ENCODE data around the gene KNOP1.

Gene KNOP1, protein sequence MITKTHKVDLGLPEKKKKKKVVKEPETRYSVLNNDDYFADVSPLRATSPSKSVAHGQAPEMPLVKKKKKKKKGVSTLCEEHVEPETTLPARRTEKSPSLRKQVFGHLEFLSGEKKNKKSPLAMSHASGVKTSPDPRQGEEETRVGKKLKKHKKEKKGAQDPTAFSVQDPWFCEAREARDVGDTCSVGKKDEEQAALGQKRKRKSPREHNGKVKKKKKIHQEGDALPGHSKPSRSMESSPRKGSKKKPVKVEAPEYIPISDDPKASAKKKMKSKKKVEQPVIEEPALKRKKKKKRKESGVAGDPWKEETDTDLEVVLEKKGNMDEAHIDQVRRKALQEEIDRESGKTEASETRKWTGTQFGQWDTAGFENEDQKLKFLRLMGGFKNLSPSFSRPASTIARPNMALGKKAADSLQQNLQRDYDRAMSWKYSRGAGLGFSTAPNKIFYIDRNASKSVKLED

DNA sequence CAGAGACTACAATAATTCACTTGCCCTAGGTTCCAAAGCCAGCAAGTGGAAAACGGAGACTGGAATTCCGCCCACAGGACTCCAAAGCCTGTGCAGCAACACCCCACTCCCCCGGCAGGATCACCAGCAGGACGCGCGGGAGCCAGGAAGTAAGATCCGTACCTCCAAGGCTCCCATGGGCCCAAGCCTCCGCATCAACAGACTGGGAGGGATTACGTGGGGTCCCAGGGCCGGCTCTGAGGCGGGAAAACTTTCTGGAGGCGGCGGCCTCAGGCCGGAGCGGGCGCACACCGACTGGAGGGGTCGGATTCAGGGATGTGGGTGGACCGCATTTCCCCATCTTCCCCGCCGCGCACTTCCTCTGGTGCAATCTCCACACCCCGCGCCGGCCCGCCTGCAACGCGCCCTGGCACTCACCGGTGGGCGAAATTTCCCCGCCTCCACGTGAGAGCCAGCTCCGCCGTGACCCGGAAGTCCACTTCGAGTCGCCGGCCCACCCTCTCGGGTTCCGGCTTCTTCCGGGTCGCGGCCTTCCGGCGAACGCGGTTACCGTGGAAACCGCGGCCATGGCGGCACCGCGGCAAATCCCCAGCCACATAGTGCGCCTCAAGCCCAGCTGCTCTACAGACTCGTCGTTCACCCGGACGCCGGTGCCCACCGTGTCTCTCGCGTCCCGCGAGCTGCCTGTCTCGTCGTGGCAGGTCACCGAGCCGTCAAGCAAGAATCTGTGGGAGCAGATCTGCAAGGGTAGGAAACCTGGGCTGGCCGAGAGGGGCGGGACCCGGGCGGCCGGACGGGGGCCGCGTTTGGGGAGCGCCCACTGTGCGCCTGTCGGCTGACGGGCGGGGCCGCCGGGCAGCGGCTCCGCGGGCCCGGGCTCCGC, at the start of gene KNOP1, which contains the start of gene IQCK:
Gene KNOP1 (minus strand): TSS at position 487 of the 883 bp plus-strand sequence. CDS start 3,192 bp downstream, outside the sequence.
Gene IQCK (plus strand): TSS at position 531 of the 883 bp plus-strand sequence. CDS start 36 bp downstream, at position 567.
- DNase-seq = peak; percentile 88

DNA sequence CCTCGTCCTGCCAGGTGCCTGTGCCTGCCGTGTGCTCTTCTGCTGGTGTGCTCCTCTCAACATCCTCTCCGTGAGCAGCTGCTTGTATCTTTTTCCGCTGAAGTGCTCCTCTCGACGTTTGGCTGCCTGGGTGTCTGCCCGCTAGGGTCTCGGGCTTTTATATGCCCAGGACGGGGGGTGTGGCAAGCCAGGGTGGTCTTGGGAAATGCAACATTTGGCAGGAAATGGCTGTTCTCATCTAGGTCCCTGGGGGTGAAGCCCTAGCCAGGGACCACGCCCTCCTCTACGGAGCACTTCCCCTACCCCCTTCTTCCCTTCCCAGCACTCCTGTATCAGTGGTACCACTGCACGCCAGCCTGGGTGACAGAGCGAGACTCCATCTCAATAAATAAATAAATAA, 49.5 kb upstream of the KNOP1 start:
- DNase-seq = no peak

DNA sequence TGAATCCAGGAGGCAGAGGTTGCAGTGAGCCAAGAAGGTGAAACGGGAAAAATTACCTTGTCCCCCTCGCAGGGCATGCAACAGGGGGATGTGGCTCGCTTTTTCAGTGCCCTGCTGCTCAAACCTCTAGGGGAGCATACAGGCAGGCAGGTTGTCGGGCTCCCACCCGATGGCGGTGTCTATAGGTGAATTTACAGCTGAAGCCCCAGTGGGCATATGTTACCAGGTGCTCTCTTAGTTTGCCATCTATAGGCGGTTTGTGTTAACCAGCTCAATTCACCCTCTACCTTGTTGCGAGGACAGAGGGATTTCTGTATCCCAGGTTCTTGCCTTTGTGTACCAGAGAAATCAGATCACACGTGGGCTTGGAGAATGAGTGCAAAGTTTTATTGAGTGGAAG, 49.0 kb upstream of the KNOP1 start:
- no peak for DNase-seq

DNA sequence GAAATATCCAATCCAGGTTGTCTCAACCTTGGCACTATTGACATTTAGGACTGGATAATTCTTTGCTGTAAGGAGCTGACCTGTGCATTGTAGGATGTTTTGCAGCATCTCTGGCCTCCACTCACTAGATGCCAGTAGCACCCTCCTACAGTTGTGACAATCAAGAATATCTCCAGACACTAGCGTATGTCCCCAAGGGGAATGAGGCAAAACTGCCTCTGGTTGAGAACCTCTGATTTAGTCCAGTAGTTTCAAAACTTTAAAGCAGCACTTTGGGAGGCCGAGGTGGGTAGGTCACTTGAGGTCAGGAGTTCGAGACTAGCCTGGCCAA, 48.5 kb upstream of the KNOP1 start:
- no peak for DNase-seq

DNA sequence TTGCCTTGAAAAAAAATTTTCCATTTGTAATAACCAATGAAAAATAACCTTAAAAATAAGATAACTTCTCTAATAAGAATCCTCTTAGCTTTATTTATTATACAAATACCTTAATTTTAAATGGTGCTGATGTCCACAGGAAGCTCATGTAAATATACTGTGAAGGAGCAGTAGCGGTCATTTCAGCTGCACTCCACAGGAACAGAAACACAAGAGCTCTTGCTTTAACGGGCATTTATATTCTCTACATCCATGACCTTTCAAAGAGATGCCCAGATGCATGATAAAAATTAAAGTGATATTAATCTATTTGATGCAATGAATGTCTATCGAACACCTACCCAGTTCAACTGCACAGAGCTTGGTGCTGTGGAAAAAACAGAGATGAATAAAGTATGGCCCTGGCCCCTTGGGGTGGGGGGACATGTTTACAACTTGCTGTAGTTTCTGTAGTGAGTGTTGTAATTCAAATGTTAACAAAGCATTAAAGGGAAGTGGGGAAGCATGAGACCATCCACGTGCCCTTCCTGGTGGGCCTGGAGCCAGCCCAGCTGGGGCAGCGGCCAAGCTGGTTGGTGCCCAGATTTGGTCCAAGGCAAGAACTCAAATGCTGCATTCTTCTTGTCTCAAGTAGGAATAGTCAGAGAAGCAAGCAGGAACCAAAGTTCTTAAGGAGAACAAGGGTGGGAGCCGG, 48.0 kb upstream of the KNOP1 start:
- DNase-seq = no peak

DNA sequence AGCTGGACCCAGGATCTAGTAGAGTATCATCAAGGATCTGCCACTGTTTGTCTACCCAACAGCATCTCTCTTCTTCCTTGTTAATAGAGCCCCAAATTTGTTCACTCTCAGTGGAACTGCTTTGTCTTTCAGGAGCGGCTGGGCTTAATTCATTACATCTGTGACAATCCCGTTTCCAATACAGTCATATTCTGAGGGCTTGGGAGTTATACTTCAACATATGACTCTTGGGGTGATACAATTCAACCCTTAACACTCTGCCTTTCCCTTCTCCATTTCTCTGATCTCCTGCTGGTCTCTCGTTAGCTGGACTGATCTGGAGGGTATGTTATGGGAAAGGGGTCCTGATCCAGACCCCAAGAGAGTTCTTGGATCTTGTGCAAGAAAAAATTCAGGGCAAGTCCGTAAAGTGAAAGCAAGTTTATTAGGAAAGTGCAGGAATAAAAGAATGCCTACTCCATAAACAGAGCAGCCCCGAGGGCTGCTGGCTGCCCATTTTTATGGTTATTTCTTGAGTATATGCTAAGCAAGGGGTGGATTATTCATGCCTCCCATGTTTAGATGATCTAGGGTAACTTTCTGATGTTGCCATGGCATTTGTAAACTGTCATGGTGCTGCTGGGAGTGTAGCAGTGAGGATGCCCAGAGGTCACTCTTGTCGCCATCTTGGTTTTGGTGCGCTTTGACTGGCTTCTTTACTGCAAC, 42.5 kb upstream of the KNOP1 start:
- DNase-seq = no peak

DNA sequence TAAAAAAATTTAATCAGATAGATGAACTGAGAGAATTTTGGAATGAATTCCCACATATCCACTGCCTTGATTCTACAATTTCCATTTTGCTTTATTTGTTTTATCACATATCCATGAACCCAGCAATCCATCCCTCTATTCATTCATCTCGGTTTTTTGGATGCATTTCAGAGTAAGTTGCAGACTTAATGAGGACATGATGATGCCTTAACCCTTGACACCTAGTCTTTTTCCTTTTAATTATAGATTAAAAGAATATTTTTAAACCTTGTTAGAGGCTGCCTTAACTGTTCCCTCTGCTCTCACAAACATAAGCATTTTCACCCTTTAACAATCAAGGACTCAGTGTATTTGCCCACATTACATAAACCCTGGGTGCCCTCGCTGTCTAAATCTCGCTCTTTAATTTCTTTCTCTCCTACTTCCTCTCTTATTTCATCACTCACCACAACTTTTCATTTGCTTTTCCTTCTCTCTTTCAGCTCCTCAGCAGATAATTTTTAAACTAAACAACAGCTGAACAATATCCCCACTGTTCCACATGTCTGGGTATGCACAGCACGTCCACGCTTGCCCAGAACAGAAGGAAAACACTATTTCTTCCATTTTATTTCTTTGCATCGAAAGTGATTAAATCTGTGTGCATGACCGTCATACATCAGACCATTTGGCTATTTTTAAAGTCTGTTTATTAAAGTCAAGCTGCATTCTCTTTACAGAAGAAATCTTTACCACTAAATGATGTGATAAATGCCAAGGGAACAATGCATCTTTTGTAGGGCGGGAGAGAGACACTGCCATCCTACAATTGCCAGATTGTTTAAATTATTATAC, 40.0 kb upstream of the KNOP1 start:
- no peak for DNase-seq

DNA sequence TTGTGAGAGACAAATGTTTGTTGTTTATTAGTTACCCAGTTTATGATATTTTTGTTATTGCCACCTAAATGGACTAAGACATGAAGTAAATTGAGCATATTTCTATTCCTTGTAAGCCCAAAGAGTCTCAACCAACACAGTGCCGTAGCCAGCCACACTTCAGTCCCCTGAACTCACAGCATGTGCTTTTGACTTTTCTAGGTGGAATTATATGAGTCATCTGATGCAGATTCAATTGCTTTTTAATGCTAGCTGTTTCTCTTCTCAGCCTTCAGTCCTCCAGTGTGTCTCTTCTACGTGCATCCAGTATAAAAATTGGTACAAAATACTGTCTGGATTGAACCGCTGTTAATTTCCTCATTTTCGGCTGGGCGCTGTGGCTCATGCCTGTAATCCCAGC, 39.0 kb upstream of the KNOP1 start:
- no peak for DNase-seq

DNA sequence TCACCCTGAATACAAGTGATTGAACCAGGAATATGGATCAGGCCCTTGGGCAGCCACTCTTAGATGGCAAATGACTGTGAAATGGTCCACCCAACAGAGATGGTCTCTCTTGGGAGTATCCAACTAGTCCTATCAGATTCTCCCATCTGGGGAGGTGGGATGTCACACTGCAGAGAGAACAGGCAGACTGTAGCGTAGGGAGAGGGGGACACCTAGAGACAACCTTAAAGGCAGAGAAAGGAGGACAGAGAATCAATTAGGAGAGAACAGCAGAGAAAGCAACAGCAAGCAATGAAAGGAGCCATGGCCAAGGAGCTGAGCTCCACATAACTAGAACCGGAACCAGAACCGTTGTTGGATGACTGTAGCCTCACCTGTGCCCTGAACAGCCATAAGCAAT, 37.2 kb upstream of the KNOP1 start:
- DNase-seq = no peak

DNA sequence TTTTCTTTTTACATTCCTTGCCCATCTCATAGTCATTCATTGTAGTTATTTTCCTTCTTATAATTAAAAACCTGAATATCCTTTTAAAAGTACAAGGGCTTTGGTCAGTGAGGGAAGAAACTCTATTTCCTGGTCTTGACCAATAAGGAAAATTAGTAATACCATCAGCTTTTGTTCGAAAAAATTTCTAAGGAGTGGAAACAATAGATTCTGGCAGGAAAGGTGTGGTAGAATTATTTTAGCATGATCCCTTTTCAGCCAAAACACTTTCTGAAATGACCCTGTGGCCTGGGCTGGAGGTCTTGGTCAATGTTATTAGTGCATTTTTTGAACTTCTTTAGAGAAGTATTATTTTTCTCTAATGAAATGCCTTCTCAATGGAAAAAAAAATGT, 36.6 kb upstream of the KNOP1 start:
- no peak for DNase-seq

DNA sequence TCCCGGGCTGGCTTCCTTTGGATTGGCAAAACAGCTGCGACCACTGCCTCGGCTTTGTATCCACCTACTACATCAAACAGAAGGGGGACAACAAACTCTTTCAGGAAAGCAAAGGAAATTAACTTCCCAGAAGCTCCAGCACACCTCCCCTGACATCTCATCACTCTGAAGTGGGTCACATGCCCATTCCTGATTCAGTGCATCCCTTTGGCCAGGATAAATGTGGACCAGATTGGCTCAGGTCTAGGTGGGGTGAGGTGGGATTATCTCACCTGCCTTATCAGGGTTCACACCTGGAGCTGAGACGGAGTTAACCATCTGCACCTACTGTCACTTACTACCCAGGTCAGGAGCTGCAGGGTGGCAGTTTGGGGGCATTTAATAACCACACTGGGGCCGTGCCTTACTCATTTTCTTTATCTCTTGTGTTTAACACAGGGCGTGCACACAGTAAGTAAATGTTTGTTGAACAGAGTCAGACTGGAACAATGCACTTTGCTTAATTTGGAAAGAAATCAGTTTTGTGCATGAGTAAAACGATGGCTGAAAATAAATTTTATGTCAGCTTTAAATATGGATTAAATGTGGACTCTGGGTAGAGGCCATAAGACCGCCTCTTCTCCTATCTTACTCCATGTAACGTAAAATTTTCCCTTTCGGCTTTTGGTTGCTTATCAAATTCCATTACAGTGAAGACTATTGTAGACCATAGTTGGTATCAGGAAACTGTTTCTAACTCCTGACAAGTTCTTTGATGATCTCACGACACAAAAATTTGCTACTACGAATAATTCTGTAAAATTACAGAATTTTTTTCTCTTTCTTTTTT, 36.0 kb upstream of the KNOP1 start:
- no peak for DNase-seq

DNA sequence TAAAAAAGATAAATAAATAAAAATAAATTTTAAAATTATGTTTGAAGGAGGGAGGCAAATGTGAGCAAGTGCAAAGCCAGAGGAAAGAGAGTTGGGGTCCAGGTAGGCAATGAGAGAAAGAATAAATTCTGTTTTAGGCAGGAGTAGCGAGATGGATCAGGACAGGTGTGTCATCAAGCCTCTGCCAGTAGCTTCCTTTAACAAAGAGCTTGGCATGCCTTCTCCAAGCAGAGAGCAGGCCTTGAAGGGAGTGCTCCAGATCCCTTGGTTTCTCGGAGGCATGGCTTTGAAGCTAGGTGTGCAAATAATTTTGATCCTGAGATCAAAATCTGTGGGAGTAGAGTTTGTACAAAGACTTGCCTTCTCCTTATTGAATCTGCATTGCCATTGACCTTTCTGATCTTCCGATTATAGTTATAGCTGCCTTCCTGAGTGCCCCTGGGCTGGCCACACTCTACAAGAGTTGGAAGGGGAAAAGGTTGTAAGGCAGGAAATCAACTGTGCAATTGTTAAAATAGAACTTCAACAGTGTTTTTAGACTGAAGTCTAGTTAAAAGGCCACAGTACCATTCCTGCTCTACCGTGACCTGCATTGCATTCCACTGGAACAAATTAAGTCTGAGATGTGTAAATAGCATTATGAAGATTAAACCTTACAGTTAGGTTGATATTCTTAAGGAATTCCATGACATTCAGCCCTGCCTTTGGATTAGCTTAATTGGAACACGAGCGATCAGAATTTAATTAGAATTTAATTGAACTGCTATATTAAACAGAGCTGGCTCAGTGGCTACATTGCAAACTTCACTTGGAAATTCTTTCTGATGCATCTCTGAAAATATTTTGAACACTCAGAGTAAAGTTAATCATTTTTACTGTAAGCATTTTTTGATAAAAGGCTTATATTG, 33.7 kb upstream of the KNOP1 start:
- no peak for DNase-seq

DNA sequence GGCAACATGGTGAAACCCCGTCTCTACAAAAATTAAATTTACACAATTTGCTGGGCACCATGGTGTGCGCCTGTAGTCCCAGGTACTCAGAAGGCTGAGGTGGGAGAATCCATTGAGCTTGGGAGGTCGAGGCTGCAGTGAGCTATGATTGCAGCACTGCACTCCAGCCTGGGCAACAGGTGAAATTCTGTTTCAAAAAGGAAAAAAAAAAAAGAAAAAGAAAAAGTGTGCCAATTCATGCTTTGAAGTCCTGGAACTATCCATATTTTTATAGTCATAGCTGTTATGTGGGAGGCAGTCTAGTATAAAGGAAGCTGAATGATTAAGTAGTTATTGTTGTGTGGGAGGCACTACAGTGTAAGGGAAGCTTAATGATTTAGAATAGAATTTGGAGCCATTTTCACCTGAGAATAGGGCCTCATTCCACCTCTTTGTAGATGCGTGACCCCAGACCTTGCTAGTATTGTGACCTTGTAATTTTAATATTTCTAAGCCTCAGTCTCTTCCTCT, 31.6 kb upstream of the KNOP1 start:
- DNase-seq = no peak

DNA sequence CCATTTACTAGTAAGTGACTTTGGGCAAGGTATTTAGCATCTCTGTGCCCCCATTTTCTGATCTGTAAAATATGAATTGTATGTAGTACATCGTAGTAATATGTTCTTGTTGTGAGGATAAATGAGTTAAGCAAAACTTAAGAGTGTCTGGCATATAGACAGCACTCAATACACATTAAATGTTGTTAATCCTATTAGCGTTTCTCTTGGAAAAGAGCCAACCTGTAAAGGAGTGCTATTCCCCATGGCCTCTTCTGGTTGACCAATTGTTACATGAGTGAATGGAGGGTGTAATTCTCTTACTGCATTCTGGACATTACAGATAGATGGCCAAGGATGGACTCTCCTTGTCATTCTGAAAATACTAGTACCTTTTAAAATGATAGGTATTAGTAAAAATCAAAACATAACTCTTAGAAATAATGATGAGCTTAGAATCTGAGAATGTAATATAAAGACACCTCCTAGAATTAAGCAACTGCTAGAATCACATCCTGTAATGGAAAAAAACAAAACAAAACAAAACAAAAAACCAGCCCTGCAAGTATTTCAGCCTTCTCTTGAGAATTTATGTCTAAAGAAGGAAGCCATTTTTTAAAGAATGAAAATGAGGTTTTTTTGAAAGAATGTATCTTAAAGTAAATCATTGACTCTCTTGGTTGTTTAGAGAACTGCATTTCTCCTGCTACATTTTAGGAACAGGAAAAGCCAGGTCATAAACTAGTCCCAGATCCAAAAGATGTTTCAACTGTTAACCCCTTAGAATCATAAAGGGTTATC, 30.6 kb upstream of the KNOP1 start:
- DNase-seq = no peak

DNA sequence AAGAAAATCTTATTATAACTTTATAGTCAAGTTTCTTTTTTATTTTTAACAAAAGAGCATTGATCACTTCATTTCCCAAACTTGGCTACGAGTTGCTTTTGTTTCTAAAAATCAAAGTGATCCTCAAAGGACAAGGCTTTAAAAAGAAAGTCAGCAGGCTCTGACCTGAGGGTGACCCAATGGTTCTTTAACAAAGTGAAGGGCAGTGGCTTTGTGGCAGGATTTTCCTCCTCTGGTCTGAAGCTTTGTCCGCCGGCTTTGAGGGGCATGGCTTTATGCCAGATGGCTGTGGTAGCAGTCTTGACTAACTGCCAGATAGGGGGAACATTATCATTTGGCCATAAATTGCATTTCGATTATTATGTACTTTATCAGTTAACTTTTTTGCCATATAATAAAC, 28.5 kb upstream of the KNOP1 start:
- DNase-seq = no peak

DNA sequence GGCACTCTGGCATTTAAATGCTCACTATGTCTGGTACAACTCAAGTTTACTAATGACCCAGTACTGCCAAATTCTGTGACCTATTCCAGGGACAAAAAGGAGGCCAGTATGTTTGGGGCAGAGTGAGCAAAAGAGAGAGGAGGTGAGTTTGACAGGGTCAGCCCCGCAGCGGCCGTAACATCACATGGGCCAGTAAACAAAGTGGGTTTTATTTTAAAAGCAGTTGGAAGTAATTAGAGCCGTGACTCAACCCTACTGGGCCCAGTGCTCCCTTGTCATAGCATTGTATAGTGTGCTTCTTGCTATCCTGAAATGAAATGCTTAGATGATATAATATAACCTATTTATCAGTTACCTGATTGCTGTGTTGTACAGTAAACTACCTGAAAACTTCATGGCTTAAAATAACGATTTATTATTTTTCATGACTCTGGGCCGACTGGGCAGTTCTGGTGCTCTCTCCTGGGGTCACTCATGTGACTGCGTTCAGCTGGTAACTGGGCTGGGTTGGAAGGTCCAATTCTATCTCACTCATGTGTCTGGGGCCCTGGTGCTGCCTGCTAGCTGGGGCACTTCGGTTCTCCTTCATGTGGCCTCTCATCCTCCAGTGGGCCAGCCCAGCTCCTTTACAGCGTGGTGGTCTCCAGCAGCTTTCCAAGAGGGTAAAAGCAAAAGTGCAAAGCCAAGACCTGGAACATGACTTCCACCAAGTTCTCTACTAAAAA, 27.4 kb upstream of the KNOP1 start:
- DNase-seq = no peak

DNA sequence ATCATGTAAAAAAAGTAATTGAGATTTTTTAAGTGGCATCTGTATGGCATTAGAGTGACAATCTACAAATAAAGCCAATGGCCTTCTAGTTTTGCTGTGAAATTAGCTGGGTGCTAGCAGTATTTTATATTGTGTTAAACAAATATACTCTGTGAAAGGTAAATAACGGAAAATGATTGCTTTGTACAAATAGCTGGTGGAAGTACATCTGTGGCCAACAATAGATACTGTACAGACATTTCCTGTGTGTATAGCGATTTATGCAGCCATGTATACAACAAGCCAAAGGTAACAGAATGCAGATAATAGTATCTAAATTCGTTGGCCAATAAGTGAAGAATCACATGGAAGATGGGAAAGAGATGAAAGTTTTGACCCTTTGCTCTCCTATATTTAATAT, 26.6 kb upstream of the KNOP1 start:
- DNase-seq = no peak

DNA sequence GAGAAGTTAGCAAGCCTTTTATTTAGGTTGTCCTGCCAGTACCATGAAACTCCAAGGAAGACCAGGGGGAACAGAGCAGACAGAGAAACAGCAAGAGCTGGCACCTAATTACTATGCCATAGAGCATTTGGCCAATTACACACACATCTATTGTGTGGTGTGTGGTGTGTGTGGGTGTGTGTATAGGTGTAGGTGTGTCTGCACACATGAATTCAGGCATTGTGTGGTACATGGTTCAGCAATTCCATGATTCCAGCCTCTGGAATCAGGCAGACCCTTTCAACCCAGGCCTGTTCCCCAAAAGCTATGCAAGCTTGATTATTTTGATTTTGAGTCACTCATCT, 25.8 kb upstream of the KNOP1 start:
- no peak for DNase-seq

Data from NCI-H1436 (cell line).